Measurements from ENCODE around the gene MYH4. TPM values are rescaled to one million over a fixed set of nuclear protein-coding genes. Genes with fewer than 3 reads are reported as not detected.

Gene MYH4
- polyA plus RNA-seq, 1 experiment: not detected

- ChIA-PET CTCF (no interaction called here), POLR2A (no interaction called here)
- DNase-seq (ENCODE audit: low read depth, low spot score): no peak
- Histone ChIP-seq H3K27me3 (ENCODE audit: control insufficient read depth, insufficient read depth, low read length) (no peaks in the 10 kb centered on the region), H3K27ac (ENCODE audit: low read depth, low read length) (no peak overlapping the region), H3K9me3 (ENCODE audit: control insufficient read depth, insufficient read depth, low read length) (peaks cover 10% of the 10 kb centered on the region; the same call in 1 of the 2 replicates), H3K4me3 (ENCODE audit: low read depth, low read length) (no peak overlapping the region)
- no peak for TF ChIP-seq CTCF (IDR thresholded peaks at IDR 0.05; ENCODE audit: low read depth, low read length)
Observed at GRCh38 chr17:10457952-10458351, 11.4 kb downstream of the MYH4 start.

GRCh38 chr17:10447026-10447931, 22.1 kb downstream of the MYH4 start:
- Histone ChIP-seq H3K27ac (ENCODE audit: low read depth, low read length) (no peak overlapping the region), H3K9me3 (ENCODE audit: control insufficient read depth, insufficient read depth, low read length) (peaks cover 7% of the 10 kb centered on the region; the same call in 1 of the 2 replicates), H3K27me3 (ENCODE audit: control insufficient read depth, insufficient read depth, low read length) (no peaks in the 10 kb centered on the region), H3K4me3 (ENCODE audit: low read depth, low read length) (no peak overlapping the region)
- CTCF ChIA-PET: interaction anchor here (1.5 kb wide), 1 partner anchor 170 kb away, joined by 4 read pairs; no protein-coding TSS in a partner anchor
- DNase-seq (ENCODE audit: low read depth, low spot score): no peak
- no peak for TF ChIP-seq CTCF (IDR thresholded peaks at IDR 0.05; ENCODE audit: low read depth, low read length)
- POLR2A ChIA-PET: no interaction called here

GRCh38 chr17:10439816-10440215, 29.5 kb downstream of the MYH4 start:
- no peak for TF ChIP-seq CTCF (IDR thresholded peaks at IDR 0.05; ENCODE audit: low read depth, low read length)
- no peaks in the 10 kb centered on the region for H3K27me3 ChIP-seq (ENCODE audit: control insufficient read depth, insufficient read depth, low read length)
- POLR2A ChIA-PET: no interaction called here
- no peak overlapping the region for H3K27ac ChIP-seq (ENCODE audit: low read depth, low read length)
- DNase-seq (ENCODE audit: low read depth, low spot score): no peak
- H3K4me3 ChIP-seq (ENCODE audit: low read depth, low read length): no peak overlapping the region
- peaks cover 7% of the 10 kb centered on the region for H3K9me3 ChIP-seq (ENCODE audit: control insufficient read depth, insufficient read depth, low read length)
- CTCF ChIA-PET: no interaction called here

GRCh38 chr17:10435096-10435495, 34.3 kb downstream of the MYH4 start:
- ChIA-PET CTCF (no interaction called here), POLR2A (no interaction called here)
- H3K9me3 ChIP-seq (ENCODE audit: control insufficient read depth, insufficient read depth, low read length): peaks cover 3% of the 10 kb centered on the region; the same call in 1 of the 2 replicates
- H3K4me3 ChIP-seq (ENCODE audit: low read depth, low read length): no peak overlapping the region
- H3K27ac ChIP-seq (ENCODE audit: low read depth, low read length): no peak overlapping the region
- TF ChIP-seq CTCF (IDR thresholded peaks at IDR 0.05; ENCODE audit: low read depth, low read length): no peak
- H3K27me3 ChIP-seq (ENCODE audit: control insufficient read depth, insufficient read depth, low read length): no peaks in the 10 kb centered on the region
- no peak for DNase-seq (ENCODE audit: low read depth, low spot score)

GRCh38 chr17:10429421-10430045, 39.8 kb downstream of the MYH4 start:
- ChIA-PET POLR2A (no interaction called here), CTCF (no interaction called here)
- Histone ChIP-seq H3K27ac (ENCODE audit: low read depth, low read length) (no peak overlapping the region), H3K4me3 (ENCODE audit: low read depth, low read length) (no peak overlapping the region), H3K27me3 (ENCODE audit: control insufficient read depth, insufficient read depth, low read length) (no peaks in the 10 kb centered on the region), H3K9me3 (ENCODE audit: control insufficient read depth, insufficient read depth, low read length) (no peaks in the 10 kb centered on the region)
- no peak for DNase-seq (ENCODE audit: low read depth, low spot score)
- TF ChIP-seq CTCF (IDR thresholded peaks at IDR 0.05; ENCODE audit: low read depth, low read length): no peak
